ENCODE results near the gene DHX30. TPM values are rescaled to one million over a fixed set of nuclear protein-coding genes. Genes with fewer than 3 reads are reported as not detected.

DHX30 gene
- total and polyA plus RNA-seq, 9 of the 15 experiments (the other 6 are each of a cell fraction or from before 2014, with no cell fraction given), result 12.3 to 158 (median 79.0) TPM

DNA sequence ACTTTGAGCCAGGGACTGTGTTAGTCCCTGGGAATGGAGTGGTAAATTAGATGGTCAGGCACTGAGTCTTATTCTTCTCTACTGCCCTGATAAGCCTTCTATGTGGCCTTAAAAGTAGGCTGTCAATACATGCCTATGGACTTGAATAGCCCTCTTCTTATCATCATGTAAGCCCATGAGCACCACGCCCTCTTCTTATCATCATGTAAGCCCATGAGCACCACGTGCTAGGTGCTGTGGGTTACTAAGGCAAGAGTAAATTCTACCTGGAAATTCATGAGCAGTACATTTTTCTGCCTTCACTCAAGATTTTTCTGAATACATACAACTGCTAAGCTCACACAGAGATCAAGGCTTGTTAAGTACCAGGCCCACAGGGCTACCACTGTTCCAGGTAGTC lies 68.5 kb downstream of the DHX30 start (continued):
- TF ChIP-seq TARDBP (IDR thresholded peaks at IDR 0.05) (no peak), ILF3 (IDR thresholded peaks at IDR 0.05; ENCODE audit: borderline replicate concordance) (no peak), PATZ1 (CRISPR knock-in tag; IDR thresholded peaks at IDR 0.05; ENCODE audit: borderline replicate concordance) (no peak), NR3C1 (CRISPR knock-in tag; IDR thresholded peaks at IDR 0.05) (no peak), CBX8 (IDR thresholded peaks at IDR 0.05; ENCODE audit: borderline replicate concordance, extremely low read depth, low read depth, low read length, poor library complexity, severe bottlenecking) (no peak), FOSL1 (tag; conservative IDR thresholded peaks at IDR 0.05) (no peak), SAP30 (IDR thresholded peaks at IDR 0.05; ENCODE audit: borderline replicate concordance, insufficient read depth, low read depth, low read length, poor library complexity, severe bottlenecking) (peak; percentile 49), L3MBTL2 (IDR thresholded peaks at IDR 0.05) (peak; percentile 91), MTA1 (IDR thresholded peaks at IDR 0.05; ENCODE audit: borderline replicate concordance) (no peak), ZNF589 (CRISPR knock-in tag; IDR thresholded peaks at IDR 0.05; ENCODE audit: low read depth) (no peak), ZNF644 (tag; IDR thresholded peaks at IDR 0.05; ENCODE audit: low read depth) (no peak), GATAD2B (IDR thresholded peaks at IDR 0.05; ENCODE audit: borderline replicate concordance) (no peak), NFIX (CRISPR knock-in tag; IDR thresholded peaks at IDR 0.05; ENCODE audit: low read depth) (no peak), ZNF134 (CRISPR knock-in tag; conservative IDR thresholded peaks at IDR 0.05) (no peak), ZNF444 (CRISPR knock-in tag; IDR thresholded peaks at IDR 0.05) (no peak), ZEB2 (IDR thresholded peaks at IDR 0.05) (peak; percentile 47; the same call in 1 of the 2 replicates), MTF1 (CRISPR knock-in tag; IDR thresholded peaks at IDR 0.05; ENCODE audit: borderline replicate concordance) (no peak), TRIM28 (IDR thresholded peaks at IDR 0.05) (no peak), YBX1 (IDR thresholded peaks at IDR 0.05) (no peak), ZBTB17 (CRISPR knock-in tag; IDR thresholded peaks at IDR 0.05) (no peak)
- TF ChIP-seq, protein P1, sequence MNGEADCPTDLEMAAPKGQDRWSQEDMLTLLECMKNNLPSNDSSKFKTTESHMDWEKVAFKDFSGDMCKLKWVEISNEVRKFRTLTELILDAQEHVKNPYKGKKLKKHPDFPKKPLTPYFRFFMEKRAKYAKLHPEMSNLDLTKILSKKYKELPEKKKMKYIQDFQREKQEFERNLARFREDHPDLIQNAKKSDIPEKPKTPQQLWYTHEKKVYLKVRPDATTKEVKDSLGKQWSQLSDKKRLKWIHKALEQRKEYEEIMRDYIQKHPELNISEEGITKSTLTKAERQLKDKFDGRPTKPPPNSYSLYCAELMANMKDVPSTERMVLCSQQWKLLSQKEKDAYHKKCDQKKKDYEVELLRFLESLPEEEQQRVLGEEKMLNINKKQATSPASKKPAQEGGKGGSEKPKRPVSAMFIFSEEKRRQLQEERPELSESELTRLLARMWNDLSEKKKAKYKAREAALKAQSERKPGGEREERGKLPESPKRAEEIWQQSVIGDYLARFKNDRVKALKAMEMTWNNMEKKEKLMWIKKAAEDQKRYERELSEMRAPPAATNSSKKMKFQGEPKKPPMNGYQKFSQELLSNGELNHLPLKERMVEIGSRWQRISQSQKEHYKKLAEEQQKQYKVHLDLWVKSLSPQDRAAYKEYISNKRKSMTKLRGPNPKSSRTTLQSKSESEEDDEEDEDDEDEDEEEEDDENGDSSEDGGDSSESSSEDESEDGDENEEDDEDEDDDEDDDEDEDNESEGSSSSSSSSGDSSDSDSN (IDR thresholded peaks at IDR 0.05; ENCODE audit: borderline replicate concordance in 1 of 2, low read depth in 2 of 2, low read length in 2 of 2), result no peak
- TF ChIP-seq, protein P2, sequence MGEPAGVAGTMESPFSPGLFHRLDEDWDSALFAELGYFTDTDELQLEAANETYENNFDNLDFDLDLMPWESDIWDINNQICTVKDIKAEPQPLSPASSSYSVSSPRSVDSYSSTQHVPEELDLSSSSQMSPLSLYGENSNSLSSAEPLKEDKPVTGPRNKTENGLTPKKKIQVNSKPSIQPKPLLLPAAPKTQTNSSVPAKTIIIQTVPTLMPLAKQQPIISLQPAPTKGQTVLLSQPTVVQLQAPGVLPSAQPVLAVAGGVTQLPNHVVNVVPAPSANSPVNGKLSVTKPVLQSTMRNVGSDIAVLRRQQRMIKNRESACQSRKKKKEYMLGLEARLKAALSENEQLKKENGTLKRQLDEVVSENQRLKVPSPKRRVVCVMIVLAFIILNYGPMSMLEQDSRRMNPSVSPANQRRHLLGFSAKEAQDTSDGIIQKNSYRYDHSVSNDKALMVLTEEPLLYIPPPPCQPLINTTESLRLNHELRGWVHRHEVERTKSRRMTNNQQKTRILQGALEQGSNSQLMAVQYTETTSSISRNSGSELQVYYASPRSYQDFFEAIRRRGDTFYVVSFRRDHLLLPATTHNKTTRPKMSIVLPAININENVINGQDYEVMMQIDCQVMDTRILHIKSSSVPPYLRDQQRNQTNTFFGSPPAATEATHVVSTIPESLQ (CRISPR knock-in tag; IDR thresholded peaks at IDR 0.05), result no peak
- TF ChIP-seq, protein P3, sequence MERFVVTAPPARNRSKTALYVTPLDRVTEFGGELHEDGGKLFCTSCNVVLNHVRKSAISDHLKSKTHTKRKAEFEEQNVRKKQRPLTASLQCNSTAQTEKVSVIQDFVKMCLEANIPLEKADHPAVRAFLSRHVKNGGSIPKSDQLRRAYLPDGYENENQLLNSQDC (CRISPR knock-in tag; IDR thresholded peaks at IDR 0.05), result no peak
